Chondrocyte (in vitro differentiated cells): ENCODE results near the gene HCST. TPM values are rescaled to one million over a fixed set of nuclear protein-coding genes. Genes with fewer than 3 reads are reported as not detected.
"Not testable (repeated sequence)": the region's sequence is repeated elsewhere in the genome, so short reads cannot be mapped to it uniquely, and the experiment has no call there.

ENCODE experiments used
- DNase-seq: peaks from one replicate; pipeline ENCODE4 v3.0.0; 2021; ENCODE audit warnings: mixed read lengths, low spot score
- H3K27ac Mint-ChIP-seq: one replicate; pipeline ENCODE4 v1.8.0; 2021; ENCODE audit warnings: mild to moderate bottlenecking, moderate library complexity, mixed read lengths; ENCODE audit not compliant: unreplicated experiment
- H3K27me3 Mint-ChIP-seq: 2 replicates; pipeline ENCODE4 v1.8.0; 2021; ENCODE audit warnings: low read depth, mixed read lengths
- H3K36me3 Mint-ChIP-seq: 2 replicates; pipeline ENCODE4 v1.8.0; 2021; ENCODE audit warnings: low read depth, mixed read lengths
- H3K4me1 Mint-ChIP-seq: 2 replicates; pipeline ENCODE4 v1.8.0; 2021; ENCODE audit warnings: low read depth, mild to moderate bottlenecking, mixed read lengths
- H3K4me3 Mint-ChIP-seq: one replicate; pipeline ENCODE4 v1.8.0; 2021; ENCODE audit warnings: mild to moderate bottlenecking, moderate library complexity, mixed read lengths; ENCODE audit not compliant: unreplicated experiment
- H3K9me3 Mint-ChIP-seq: 2 replicates; pipeline ENCODE4 v1.8.0; 2021; ENCODE audit warnings: low read depth, mixed read lengths
- total RNA-seq: library from RNA; stranded (reverse); gene quantifications from 3 replicates; pipeline ENCODE4 v1.2.1, GENCODE V29; 2021
- TF ChIP-seq, protein P1 (sequence below): fragments of 200-600 bp; sonication (generic); IDR thresholded peaks from 2 replicates; pipeline ENCODE4 v1.5.0; 2021; ENCODE audit warnings: antibody characterized with exemption, mild to moderate bottlenecking, moderate library complexity

HCST gene
- total RNA-seq, 1 donor from 2014 or later, result 0.50 TPM

- Mint-ChIP-seq H3K27ac (no peak overlapping the region), H3K4me1 (peaks cover 10% of the 10 kb centered on the region)
Measured at GRCh38 chr19:35907377-35907745, 5.0 kb downstream of the HCST start.

GRCh38 chr19:35908010-35908441, 5.7 kb downstream of the HCST start, which contains the start of gene TYROBP:
TYROBP (minus strand) TSS chr19:35908295; CDS start chr19:35908228, 67 bp downstream.
- H3K36me3 Mint-ChIP-seq, result no peaks in the 10 kb centered on the region
- TF ChIP-seq, protein P1, sequence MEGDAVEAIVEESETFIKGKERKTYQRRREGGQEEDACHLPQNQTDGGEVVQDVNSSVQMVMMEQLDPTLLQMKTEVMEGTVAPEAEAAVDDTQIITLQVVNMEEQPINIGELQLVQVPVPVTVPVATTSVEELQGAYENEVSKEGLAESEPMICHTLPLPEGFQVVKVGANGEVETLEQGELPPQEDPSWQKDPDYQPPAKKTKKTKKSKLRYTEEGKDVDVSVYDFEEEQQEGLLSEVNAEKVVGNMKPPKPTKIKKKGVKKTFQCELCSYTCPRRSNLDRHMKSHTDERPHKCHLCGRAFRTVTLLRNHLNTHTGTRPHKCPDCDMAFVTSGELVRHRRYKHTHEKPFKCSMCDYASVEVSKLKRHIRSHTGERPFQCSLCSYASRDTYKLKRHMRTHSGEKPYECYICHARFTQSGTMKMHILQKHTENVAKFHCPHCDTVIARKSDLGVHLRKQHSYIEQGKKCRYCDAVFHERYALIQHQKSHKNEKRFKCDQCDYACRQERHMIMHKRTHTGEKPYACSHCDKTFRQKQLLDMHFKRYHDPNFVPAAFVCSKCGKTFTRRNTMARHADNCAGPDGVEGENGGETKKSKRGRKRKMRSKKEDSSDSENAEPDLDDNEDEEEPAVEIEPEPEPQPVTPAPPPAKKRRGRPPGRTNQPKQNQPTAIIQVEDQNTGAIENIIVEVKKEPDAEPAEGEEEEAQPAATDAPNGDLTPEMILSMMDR, result no peak
- peaks cover 7% of the 10 kb centered on the region for H3K4me1 Mint-ChIP-seq
- no peaks in the 10 kb centered on the region for H3K27me3 Mint-ChIP-seq
- DNase-seq, result no peak
- no peaks in the 10 kb centered on the region for H3K9me3 Mint-ChIP-seq
- H3K27ac Mint-ChIP-seq, result no peak within 1 kb of the TSS
- no peak within 1 kb of the TSS for H3K4me3 Mint-ChIP-seq

More at GRCh38 chr19:35907377-35907745, 5.0 kb downstream of the HCST start:
- no peak overlapping the region for H3K4me3 Mint-ChIP-seq
- no peaks in the 10 kb centered on the region for H3K27me3 Mint-ChIP-seq
- TF ChIP-seq, protein P1, result no peak
- H3K36me3 Mint-ChIP-seq, result no peaks in the 10 kb centered on the region
- no peaks in the 10 kb centered on the region for H3K9me3 Mint-ChIP-seq
- no peak for DNase-seq

DNA sequence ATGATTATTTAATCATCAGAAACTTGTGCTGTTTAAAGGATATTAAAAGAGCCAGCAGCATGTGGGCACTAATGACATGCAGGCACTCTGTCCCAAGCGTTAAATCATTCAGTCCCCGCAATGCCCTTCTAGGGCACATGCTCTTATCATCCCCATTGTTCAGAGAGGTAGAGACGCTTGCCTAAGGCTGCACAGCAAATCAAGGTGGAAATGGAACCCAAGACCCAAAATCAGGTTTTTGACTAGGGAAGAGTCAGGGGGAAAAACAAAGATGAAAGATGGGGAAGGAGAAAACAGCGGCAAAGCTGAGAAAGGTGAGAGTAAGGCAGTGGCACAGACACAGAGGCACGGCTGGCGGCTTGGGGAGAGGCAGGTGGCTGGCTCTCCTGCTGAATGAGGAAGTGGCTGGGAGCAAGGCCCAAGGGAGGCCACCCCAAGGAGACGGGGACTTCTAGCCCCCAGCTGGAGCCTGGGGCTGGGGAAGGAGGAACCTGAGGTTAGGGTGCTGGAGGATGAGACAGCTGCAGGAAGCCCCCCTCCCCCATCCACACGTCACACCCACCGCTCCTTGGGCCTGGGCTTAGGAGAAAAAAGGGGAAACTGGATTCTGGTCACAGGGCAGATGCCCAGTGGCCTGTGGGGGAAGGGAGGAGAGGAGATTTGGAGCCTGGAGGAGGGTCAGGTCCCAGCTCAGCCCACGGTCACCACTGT, 6.8 kb downstream of the HCST start:
- no peak for DNase-seq
- TF ChIP-seq, protein P1, result no peak
- H3K27me3 Mint-ChIP-seq, result no peaks in the 10 kb centered on the region
- H3K4me1 Mint-ChIP-seq, result peaks cover 6% of the 10 kb centered on the region
- no peak overlapping the region for H3K27ac Mint-ChIP-seq
- no peaks in the 10 kb centered on the region for H3K9me3 Mint-ChIP-seq
- no peaks in the 10 kb centered on the region for H3K36me3 Mint-ChIP-seq
- no peak overlapping the region for H3K4me3 Mint-ChIP-seq

DNA sequence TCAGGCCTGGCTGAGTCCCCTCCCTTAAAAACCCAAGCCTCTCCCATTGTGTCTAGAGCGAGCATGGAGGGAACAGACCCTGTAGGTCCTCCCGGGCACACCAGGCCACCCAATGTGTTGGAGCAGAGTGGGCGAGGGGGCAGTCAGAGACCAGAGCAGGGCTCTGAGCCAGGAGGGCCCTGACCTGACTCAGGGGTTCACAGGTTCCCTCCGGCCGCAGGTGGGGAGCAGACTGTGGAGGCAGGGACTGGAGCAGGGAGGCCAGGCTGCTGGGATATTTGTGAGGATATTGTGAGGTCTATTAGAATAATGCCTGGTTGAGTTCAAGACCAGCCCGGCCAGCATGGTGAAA, 7.3 kb downstream of the HCST start:
- Mint-ChIP-seq H3K27ac (no peak overlapping the region), H3K4me1 (peaks cover 6% of the 10 kb centered on the region), H3K9me3 (no peaks in the 10 kb centered on the region), H3K27me3 (no peaks in the 10 kb centered on the region), H3K4me3 (no peak overlapping the region), H3K36me3 (no peaks in the 10 kb centered on the region)
- TF ChIP-seq, protein P1, result no peak
- no peak for DNase-seq

- not testable (repeated sequence) for DNase-seq, H3K9me3 Mint-ChIP-seq, H3K27ac Mint-ChIP-seq, H3K4me1 Mint-ChIP-seq, H3K27me3 Mint-ChIP-seq, H3K4me3 Mint-ChIP-seq, H3K36me3 Mint-ChIP-seq
Measured at GRCh38 chr19:35910355-35910754, 8.0 kb downstream of the HCST start.

DNA sequence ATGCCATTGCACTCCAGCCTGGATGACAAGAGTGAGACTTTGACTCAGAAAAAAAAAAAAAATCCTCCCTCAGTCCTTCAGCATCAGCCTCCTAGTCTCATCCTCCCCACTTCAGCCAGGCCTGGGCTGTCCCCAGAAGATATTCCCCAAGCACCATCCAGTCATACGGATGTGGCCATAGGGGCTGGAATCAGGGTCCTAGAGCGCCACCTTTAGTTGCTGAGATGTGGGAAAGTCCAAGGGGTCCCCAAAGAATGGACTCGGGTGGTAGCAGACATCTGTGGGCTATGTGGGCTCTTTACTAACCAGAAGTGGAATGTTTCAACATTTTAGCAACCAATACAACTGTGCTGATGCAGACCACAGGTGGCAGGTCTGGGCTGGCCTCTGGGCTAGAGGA, 8.8 kb downstream of the HCST start:
- no peaks in the 10 kb centered on the region for H3K36me3 Mint-ChIP-seq
- TF ChIP-seq, protein P1, result no peak
- peaks cover 2% of the 10 kb centered on the region for H3K27me3 Mint-ChIP-seq
- no peak overlapping the region for H3K4me3 Mint-ChIP-seq
- H3K27ac Mint-ChIP-seq, result no peak overlapping the region
- H3K4me1 Mint-ChIP-seq, result peaks cover 6% of the 10 kb centered on the region
- no peak for DNase-seq
- H3K9me3 Mint-ChIP-seq, result no peaks in the 10 kb centered on the region
